CD4-positive, alpha-beta T cell treated with Interferon gamma for 1 hour (primary cell): ENCODE measurements around the gene CNTN5.

ENCODE experiments used
- DNase-seq: peaks from one replicate; pipeline ENCODE4 v3.0.0-alpha.2; 2020

Gene CNTN5

DNA sequence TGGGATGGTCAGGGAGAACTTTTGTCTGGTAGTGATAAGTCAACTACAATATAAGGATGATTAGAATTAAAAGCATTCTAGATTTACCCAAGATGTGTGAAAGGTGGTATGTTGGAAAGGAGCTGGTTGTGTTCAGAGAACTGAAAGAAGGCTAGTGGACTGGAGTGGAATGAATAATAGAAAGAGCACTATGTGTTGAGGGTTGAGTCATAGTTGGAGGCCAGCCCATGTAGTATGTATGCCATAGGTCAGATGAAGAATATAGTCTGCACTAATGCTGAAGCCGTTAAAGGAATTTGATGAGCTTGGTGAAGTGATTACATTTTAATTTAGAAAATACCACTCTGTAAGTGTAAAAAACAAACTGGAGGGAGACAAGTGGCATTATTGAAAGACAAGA is 514.1 kb downstream of the CNTN5 start:
- DNase-seq = no peak

DNA sequence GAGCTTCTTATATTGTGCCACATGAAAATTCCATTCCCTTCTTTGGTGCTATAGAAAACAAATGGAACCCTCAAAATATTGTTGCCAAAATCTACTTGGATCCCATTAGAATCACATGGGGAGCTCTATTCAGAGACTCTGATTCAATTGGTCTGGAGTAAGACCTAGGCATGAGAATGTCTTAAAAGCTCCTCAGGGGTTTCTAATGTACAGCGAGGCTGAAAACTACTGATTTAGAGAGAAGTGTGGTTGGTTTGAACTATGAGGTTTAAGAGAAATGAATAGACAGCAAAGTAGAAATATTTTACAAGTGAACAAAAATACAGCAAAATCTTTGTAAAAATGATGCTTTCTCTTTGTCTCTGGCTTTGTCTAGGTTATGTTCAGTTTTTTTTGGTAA is 514.7 kb downstream of the CNTN5 start:
- DNase-seq = no peak

DNA sequence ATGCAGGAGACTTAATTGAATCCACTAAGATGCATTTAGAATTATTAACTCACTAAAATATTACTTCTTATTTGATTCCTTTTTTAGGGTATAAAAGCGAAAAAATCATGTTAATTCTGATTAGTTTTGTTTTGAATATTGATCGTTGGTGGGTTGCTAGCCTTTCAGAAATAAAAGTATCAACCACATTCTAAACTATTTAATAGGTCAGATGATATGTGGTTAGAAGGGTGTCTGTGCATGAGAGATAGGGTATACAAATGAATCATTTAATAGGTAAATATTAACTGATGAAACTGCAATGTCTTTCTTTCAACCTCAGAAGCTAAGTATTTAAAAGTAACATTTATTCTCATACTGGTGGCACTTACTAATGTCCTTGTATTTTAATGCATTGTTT is 515.1 kb downstream of the CNTN5 start:
- DNase-seq = no peak

GRCh38 chr11:99537681-99538080 is 516.9 kb downstream of the CNTN5 start:
- DNase-seq = no peak

- DNase-seq = no peak
These were observed 524.9 kb downstream of the CNTN5 start for GRCh38 chr11:99545616-99546015.

DNA sequence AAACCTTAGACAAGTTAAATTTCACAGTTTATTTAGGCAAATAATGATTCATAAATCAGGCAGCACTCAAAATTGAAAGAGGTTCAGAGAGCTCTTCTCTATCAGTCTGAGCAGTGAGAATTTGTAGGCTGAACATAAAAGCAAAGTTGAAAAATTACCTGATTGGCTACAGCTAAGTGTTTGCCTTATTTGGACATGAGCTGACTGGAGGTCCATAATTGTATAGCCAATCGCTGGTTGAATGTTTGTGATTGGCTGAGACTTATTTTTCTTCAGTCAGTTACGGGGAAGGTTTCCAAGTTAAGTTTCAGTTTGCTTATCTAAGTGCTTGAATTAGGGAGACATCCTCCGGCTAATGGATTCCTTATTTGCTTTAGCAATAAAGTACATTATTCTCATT is 527.5 kb downstream of the CNTN5 start:
- no peak for DNase-seq

GRCh38 chr11:99554232-99554903 is 533.6 kb downstream of the CNTN5 start:
- DNase-seq = no peak

DNA sequence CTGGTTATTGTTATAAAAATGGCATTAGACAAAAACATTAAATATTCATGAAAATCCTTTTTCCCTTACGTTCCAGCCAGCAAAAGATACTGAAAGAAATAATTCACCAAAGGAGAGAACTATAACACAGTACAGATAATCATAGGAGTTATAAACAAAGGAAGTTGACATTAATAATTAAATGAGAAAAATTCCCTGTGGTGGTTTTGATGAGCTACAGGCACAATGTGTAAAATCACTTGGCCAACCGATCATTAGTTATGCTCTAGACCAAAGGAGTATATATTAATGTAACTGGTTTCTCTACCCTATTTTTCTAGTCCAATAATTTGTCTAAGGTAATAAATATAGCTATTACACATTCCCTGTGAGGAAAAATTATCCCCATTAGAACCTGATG is 534.7 kb downstream of the CNTN5 start:
- no peak for DNase-seq

DNA sequence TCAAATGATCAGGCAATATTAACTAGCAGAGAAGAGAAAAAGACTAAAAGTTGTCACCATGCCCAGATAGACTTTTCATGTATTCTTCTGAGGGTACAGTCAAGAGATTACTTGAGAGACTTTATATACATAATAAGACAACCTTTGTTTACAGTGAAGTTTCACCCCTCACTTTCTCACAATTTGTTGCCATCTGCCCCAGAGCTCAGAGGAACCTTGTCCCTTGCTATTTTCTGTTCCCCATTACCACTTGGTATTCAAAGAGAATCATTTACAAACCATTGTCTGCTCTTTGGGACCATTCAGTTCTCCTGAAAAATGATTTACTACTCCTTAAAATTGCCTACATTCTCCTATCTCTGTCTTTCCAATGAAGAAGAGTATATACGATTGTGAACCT is 544.6 kb downstream of the CNTN5 start:
- DNase-seq = no peak

DNA sequence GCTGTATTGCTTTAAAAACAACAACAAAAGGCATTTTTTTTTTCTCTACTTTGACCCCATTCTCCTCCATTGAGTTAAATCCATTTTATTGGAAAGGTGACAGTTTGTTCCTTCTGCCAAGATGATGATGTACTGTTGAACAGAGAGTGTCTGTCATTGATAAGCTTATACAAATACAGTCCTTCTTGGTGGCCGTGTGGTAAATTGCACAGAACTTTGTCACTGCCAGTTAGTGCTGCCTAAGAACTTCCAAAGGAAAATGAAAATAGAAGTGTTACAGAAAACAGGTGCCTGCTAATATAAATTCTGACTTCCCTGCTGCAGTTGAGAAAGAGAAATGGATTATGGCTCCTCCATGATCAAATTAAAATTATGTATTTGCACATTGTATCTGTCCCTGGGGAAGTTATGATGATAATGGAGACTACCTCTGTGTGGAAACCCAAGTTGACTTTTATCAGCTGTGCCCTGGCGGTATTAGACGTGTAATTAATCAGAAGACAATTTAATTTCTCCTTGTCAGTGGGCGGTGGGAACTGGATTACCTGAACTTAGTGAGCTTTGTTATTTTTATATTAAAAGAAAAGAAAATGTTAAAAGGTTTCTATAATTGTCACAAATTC is 546.7 kb downstream of the CNTN5 start:
- no peak for DNase-seq

GRCh38 chr11:99568808-99569207 is 548.1 kb downstream of the CNTN5 start:
- DNase-seq = no peak

DNA sequence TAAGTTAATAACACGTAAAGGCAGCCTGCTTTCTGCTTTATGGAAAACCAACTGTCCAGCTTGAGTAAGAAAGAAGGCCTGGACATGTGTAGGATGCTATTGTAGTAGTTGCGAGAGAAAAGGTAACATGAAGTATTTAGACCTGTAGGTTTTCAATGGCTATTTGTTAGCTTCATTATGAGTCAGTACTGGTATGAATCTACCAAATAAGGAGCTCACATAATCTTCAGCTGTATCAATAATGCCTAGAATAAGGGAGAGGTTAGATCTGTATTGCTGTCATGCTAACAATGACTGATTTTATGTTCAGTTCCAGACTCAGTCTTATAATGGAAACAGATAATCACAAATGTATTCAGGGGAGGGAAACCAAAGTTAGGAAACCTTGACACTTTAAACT is 550.3 kb downstream of the CNTN5 start:
- no peak for DNase-seq

DNA sequence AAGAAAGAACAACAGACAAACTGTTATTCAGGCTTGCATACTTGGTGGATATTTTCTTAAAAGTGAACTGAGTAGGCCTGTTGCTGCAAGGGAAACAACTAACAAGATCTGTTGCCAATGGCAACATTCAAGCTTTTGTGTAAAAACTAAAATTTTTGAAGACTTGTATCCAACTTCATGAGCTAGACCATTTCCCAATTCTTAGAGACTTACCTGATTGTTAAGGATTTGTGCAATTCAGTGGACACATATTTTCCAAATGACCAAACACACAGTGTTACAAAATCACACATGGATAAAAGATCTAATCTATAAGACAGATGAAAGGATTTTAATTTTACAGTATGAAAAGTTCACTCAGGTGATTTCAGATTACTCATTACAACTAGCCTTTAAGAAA is 564.1 kb downstream of the CNTN5 start:
- no peak for DNase-seq

GRCh38 chr11:99585606-99586005 is 564.9 kb downstream of the CNTN5 start:
- DNase-seq = no peak

- no peak for DNase-seq
These were observed 569.0 kb downstream of the CNTN5 start for GRCh38 chr11:99589771-99590170.

DNA sequence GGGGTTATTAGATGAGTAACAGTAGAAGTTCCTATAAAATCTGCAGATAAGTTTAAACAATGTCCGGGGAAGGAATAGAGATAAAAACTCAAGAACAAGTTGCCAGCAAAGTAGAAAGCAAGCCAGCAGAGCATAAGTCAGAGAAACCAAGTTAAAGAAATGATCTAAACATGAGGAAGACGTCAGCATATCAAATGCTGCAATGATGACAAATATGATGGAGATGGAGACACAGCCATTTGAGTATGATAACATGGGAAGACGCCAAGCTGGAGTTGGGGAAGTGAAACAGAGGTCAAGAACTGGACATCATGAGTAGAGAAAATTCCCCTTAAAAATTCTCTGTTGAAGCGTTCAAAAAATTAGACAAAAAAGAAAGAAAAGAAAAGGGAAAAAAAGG is 571.5 kb downstream of the CNTN5 start:
- no peak for DNase-seq

DNA sequence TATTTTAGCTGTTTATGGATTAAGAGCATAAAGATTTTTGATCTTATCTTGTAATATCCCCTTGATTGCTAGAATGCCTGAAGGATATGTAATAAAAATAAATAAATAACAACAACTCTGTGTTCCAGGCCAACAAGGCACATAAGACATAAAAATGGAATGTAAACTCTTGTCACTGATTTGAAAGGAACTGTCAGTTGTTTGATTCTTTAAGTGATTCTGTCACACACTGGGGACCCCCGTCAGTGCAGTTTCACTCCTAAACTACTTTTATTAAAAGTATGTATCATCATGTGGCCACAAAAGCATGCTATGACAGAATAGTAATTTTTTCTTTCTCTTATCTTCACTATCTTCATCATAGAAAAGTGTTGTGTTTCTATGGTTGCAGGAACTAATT is 572.4 kb downstream of the CNTN5 start:
- DNase-seq = no peak

- DNase-seq = no peak
These were observed 580.4 kb downstream of the CNTN5 start for GRCh38 chr11:99601179-99601578.

DNA sequence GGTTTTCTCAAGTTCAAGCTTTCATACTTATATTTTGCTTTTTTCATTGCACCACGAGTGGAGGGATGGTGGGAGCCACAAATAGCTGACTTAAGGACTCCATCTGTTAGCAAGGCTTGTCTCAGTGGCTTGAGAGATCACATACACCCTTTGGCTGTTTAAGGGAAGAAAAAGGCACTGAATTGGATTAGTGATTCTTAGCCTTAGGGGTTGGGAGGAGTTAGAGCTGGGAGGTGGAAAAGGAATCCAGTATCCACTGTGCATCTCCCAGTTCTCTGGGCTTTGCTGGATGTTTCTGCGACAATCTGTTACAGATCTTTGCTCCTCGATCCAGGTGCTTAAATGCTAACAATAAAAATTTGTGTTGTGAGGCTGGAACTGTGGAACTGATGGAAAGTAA is 593.6 kb downstream of the CNTN5 start:
- no peak for DNase-seq

- DNase-seq = no peak
These were observed 609.9 kb downstream of the CNTN5 start for GRCh38 chr11:99630629-99631028.

GRCh38 chr11:99631618-99632017 is 610.9 kb downstream of the CNTN5 start:
- DNase-seq = no peak

DNA sequence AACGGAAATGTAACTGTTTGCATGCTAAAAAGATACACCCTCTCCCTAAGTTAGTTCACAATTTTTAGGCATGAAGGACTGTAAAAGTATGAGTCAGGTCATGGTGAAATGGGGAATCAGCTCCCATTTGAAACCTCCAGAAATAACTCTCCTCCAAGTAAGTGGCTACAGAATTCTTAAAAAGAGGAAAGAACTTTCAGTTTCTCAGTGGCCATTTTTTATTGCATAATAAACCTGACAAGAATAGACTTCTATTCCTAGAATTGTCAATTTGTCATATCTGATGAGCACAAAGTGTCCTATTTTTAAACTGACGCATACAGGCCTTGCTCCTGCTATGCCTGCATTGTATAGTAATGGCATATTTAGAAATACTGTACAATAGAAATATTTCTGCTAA is 612.2 kb downstream of the CNTN5 start:
- DNase-seq = no peak

DNA sequence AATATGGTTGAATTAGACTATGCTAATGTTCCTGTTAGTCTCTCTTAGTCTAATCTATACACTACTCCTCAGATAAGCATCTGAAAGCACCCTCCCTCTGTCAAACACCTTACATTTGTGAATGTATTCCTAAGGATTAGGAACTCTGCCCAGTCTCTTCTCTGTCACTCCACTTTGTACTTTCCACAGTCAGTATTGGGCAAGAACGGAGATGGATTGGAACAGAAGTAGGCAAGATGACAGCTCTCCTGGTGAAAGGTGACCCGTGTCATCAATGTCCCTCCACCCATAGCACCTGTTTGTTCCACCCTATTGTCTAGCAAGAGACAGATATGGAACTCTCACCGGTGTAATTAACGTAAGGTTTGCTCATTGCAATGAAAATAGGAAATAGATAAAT is 613.8 kb downstream of the CNTN5 start:
- DNase-seq = no peak

DNA sequence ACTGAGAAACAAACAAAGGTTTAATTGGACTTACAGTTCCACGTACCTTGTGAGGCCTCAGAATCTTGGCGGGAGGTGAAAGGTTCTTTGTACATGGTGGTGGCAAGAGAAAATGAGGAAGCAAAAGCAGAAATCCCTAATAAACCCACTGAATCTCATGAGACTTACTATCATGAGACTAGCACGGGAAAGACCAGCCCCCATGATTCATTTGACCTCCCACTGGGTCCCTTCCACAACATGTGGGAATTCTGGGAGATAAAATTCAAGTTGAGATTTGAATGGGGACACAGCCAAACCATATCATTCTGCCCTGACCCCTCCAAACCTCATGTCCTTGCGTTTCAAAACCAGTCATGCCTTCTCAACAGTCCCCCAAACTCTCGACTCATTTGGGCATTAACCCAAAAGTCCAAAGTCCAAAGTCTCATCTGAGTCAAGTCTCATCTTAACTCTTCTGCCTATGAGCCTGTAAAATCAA is 617.4 kb downstream of the CNTN5 start:
- DNase-seq = no peak

GRCh38 chr11:99640671-99641070 is 619.9 kb downstream of the CNTN5 start:
- no peak for DNase-seq
